ENCODE measurements around the gene GLI3.

GRCh38 chr7:41972270-41972669 is 264.7 kb downstream of the GLI3 start:
- no peak for TF ChIP-seq CTCF (IDR thresholded peaks at IDR 0.05; ENCODE audit: low read length)
- TF ChIP-seq EZH2 (optimal IDR thresholded peaks at IDR 0.05; ENCODE audit: low read depth, low read length) = no peak
- no peak for TF ChIP-seq EZH2phosphoT487 (IDR thresholded peaks at IDR 0.05; ENCODE audit: low read length)
